Measurements from ENCODE around the gene NPIPB6.

Gene NPIPB6

GRCh38 chr16:28311913-28312312, 51.4 kb downstream of the NPIPB6 start:
- no peak overlapping the region for H3K4me3 ChIP-seq (ENCODE audit: low read depth, low read length)
- no peak for TF ChIP-seq CTCF (IDR thresholded peaks at IDR 0.05; ENCODE audit: borderline replicate concordance, insufficient read depth, low read depth, low read length)

- no peak for TF ChIP-seq CTCF (IDR thresholded peaks at IDR 0.05; ENCODE audit: borderline replicate concordance, insufficient read depth, low read depth, low read length)
- no peak overlapping the region for H3K4me3 ChIP-seq (ENCODE audit: low read depth, low read length)
These were observed 51.9 kb downstream of the NPIPB6 start for GRCh38 chr16:28311413-28311812.

- TF ChIP-seq CTCF (IDR thresholded peaks at IDR 0.05; ENCODE audit: borderline replicate concordance, insufficient read depth, low read depth, low read length): no peak
These were observed 52.5 kb downstream of the NPIPB6 start for GRCh38 chr16:28310796-28311195.

GRCh38 chr16:28309811-28310311, 53.4 kb downstream of the NPIPB6 start:
- TF ChIP-seq CTCF (IDR thresholded peaks at IDR 0.05; ENCODE audit: borderline replicate concordance, insufficient read depth, low read depth, low read length): no peak
- no peak overlapping the region for H3K4me3 ChIP-seq (ENCODE audit: low read depth, low read length)

More at GRCh38 chr16:28310796-28311195, 52.5 kb downstream of the NPIPB6 start:
- H3K4me3 ChIP-seq (ENCODE audit: low read depth, low read length): no peak overlapping the region

GRCh38 chr16:28308794-28309584, 54.3 kb downstream of the NPIPB6 start:
- H3K4me3 ChIP-seq (ENCODE audit: low read depth, low read length): no peak overlapping the region
- TF ChIP-seq CTCF (IDR thresholded peaks at IDR 0.05; ENCODE audit: borderline replicate concordance, insufficient read depth, low read depth, low read length): no peak

- no peak overlapping the region for H3K4me3 ChIP-seq (ENCODE audit: low read depth, low read length)
- TF ChIP-seq CTCF (IDR thresholded peaks at IDR 0.05; ENCODE audit: borderline replicate concordance, insufficient read depth, low read depth, low read length): no peak
These were observed 55.4 kb downstream of the NPIPB6 start for GRCh38 chr16:28307936-28308335.

GRCh38 chr16:28304214-28304613, 59.1 kb downstream of the NPIPB6 start:
- TF ChIP-seq CTCF (IDR thresholded peaks at IDR 0.05; ENCODE audit: borderline replicate concordance, insufficient read depth, low read depth, low read length): no peak
- no peak overlapping the region for H3K4me3 ChIP-seq (ENCODE audit: low read depth, low read length)
